GM18507 (cell line): Measurements from ENCODE around the gene RXFP3.
"Not testable (repeated sequence)": the region's sequence is repeated elsewhere in the genome, so short reads cannot be mapped to it uniquely, and the experiment has no call there.

ENCODE experiments used
- DNase-seq: peaks from one replicate; pipeline ENCODE4 v3.0.0; 2011; ENCODE audit warnings: low read depth; ENCODE audit not compliant: insufficient read length; ENCODE audit errors: extremely low spot score
- FAIRE-seq: peaks from 2 replicates; lab custom pipeline; 2011; peaks lifted over from hg19 to GRCh38; lab: Jason Lieb, UNC

Gene RXFP3

GRCh38 chr5:33936381-33937016 lies at the start of gene RXFP3:
Gene RXFP3, plus strand, starts transcription at chr5:33936386. Its CDS starts 355 bp downstream, at chr5:33936741.
- no peak for FAIRE-seq
- no peak for DNase-seq

- FAIRE-seq, result no peak
- DNase-seq, result no peak
Observed at GRCh38 chr5:33887268-33887667, 48.9 kb upstream of the RXFP3 start.

GRCh38 chr5:33888587-33888986 lies 47.6 kb upstream of the RXFP3 start:
- no peak for DNase-seq
- no peak for FAIRE-seq

GRCh38 chr5:33890131-33891032 lies 45.8 kb upstream of the RXFP3 start:
- FAIRE-seq (no peak), DNase-seq (no peak)

GRCh38 chr5:33891446-33891787 lies 44.8 kb upstream of the RXFP3 start:
- DNase-seq, result no peak
- no peak for FAIRE-seq

- FAIRE-seq, result no peak
Observed at GRCh38 chr5:33891788-33892619, 44.2 kb upstream of the RXFP3 start, which contains the start of gene ADAMTS12. Gene ADAMTS12, minus strand, starts transcription at chr5:33891990. Its CDS starts 134 bp downstream, at chr5:33891856.

GRCh38 chr5:33892620-33893137 lies 43.5 kb upstream of the RXFP3 start:
- DNase-seq, result no peak
- no peak for FAIRE-seq

More at GRCh38 chr5:33891788-33892619, 44.2 kb upstream of the RXFP3 start, which contains the start of gene ADAMTS12:
- no peak for DNase-seq

- DNase-seq (no peak), FAIRE-seq (no peak)
Observed at GRCh38 chr5:33894566-33894965, 41.6 kb upstream of the RXFP3 start.

GRCh38 chr5:33901156-33901555 lies 35.0 kb upstream of the RXFP3 start:
- FAIRE-seq (no peak), DNase-seq (no peak)

GRCh38 chr5:33903118-33903517 lies 33.1 kb upstream of the RXFP3 start:
- FAIRE-seq (no peak), DNase-seq (no peak)

- FAIRE-seq, result no peak
- no peak for DNase-seq
Observed at GRCh38 chr5:33905381-33905780, 30.8 kb upstream of the RXFP3 start.

- not testable (repeated sequence) for FAIRE-seq, DNase-seq
Observed at GRCh38 chr5:33906248-33906647, 29.9 kb upstream of the RXFP3 start.

- not testable (repeated sequence) for FAIRE-seq, DNase-seq
Observed at GRCh38 chr5:33914844-33915243, 21.3 kb upstream of the RXFP3 start.

- no peak for DNase-seq
- no peak for FAIRE-seq
Observed at GRCh38 chr5:33921002-33921401, 15.2 kb upstream of the RXFP3 start.

GRCh38 chr5:33925278-33925677 lies 10.9 kb upstream of the RXFP3 start:
- DNase-seq, result no peak
- peak; percentile 42 for FAIRE-seq

- no peak for FAIRE-seq
Observed at GRCh38 chr5:33927685-33928084, 8.5 kb upstream of the RXFP3 start.

GRCh38 chr5:33928283-33928682 lies 7.9 kb upstream of the RXFP3 start:
- DNase-seq (no peak), FAIRE-seq (no peak)

More at GRCh38 chr5:33927685-33928084, 8.5 kb upstream of the RXFP3 start:
- no peak for DNase-seq

GRCh38 chr5:33929925-33930690 lies 6.1 kb upstream of the RXFP3 start:
- peak; percentile 64 for FAIRE-seq
- no peak for DNase-seq

- DNase-seq (no peak), FAIRE-seq (no peak)
Observed at GRCh38 chr5:33931136-33931535, 5.0 kb upstream of the RXFP3 start.
